Nephron progenitor cell (in vitro differentiated cells): ENCODE data around the gene KIF25.

Experiments
- DNase-seq: peaks from one replicate; pipeline ENCODE4 v3.0.0; 2021
- H3K27ac Mint-ChIP-seq: 2 replicates; pipeline ENCODE4 v1.8.0; 2021; ENCODE audit warnings: mild to moderate bottlenecking, moderate library complexity, mixed read lengths
- H3K27me3 Mint-ChIP-seq: 2 replicates; pipeline ENCODE4 v1.8.0; 2021; ENCODE audit warnings: mild to moderate bottlenecking, low read depth, mixed read lengths; ENCODE audit not compliant: poor library complexity
- H3K36me3 Mint-ChIP-seq: 2 replicates; pipeline ENCODE4 v1.8.0; 2021; ENCODE audit warnings: low read depth, mixed read lengths
- H3K4me1 Mint-ChIP-seq: 2 replicates; pipeline ENCODE4 v1.8.0; 2021; ENCODE audit warnings: mixed read lengths
- H3K4me3 Mint-ChIP-seq: 2 replicates; pipeline ENCODE4 v1.8.0; 2021; ENCODE audit warnings: mild to moderate bottlenecking, moderate library complexity, mixed read lengths
- H3K9me3 Mint-ChIP-seq: 2 replicates; pipeline ENCODE4 v1.8.0; 2021; ENCODE audit warnings: mild to moderate bottlenecking, moderate library complexity, mixed read lengths
- TF ChIP-seq, protein P1 (sequence below): fragments of 200-600 bp; sonication (generic); IDR thresholded peaks from 2 replicates; pipeline ENCODE4 v1.5.0; 2021; ENCODE audit warnings: antibody characterized with exemption

KIF25 gene

DNA sequence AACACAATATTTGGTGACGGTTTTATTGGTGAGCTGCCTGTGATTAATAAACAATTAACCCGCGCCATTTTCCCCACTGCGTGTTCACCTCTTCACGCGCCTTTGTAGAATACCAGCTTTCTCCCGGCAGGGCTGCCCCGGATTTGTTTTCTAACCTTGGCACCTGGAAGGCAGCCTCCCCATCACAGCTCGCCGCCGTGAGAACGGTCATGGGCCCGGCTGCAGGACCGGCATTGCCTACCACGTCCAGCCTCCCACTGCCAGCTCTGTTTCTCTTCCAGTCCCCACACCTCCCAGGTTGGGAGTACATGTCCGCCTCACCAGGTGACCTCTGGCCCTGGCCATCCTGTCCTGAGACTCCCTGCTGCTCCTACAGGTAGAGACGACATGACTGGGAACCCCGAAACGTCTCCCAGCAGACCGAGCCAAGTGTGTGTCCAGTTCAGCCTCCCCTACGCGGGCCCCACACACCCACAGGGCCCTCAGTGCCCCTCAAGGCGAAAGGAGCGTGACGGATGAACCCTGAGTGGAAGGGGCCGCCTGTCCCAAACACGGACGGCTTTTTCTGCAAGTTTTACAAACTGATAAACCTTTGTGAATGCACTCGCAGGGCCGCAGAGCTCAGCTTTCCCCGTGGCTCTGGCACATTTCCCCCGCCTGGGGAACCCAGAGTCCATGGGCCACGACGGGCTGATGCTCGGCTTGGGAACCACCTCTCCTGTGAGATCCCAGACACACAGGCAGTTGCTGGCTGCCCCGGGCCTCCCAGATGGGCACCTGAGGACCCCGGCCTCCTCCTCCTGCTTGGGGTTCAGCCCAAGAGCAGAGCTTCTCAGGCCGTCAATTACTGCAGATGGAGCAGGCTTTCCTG, 55.9 kb downstream of the KIF25 start:
- Mint-ChIP-seq H3K36me3 (no peaks in the 10 kb centered on the region), H3K4me3 (no peak overlapping the region), H3K9me3 (no peaks in the 10 kb centered on the region), H3K27ac (no peak overlapping the region), H3K27me3 (peaks cover 9% of the 10 kb centered on the region), H3K4me1 (peaks cover 37% of the 10 kb centered on the region)
- DNase-seq: no peak
- TF ChIP-seq, protein P1, sequence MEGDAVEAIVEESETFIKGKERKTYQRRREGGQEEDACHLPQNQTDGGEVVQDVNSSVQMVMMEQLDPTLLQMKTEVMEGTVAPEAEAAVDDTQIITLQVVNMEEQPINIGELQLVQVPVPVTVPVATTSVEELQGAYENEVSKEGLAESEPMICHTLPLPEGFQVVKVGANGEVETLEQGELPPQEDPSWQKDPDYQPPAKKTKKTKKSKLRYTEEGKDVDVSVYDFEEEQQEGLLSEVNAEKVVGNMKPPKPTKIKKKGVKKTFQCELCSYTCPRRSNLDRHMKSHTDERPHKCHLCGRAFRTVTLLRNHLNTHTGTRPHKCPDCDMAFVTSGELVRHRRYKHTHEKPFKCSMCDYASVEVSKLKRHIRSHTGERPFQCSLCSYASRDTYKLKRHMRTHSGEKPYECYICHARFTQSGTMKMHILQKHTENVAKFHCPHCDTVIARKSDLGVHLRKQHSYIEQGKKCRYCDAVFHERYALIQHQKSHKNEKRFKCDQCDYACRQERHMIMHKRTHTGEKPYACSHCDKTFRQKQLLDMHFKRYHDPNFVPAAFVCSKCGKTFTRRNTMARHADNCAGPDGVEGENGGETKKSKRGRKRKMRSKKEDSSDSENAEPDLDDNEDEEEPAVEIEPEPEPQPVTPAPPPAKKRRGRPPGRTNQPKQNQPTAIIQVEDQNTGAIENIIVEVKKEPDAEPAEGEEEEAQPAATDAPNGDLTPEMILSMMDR: no peak

DNA sequence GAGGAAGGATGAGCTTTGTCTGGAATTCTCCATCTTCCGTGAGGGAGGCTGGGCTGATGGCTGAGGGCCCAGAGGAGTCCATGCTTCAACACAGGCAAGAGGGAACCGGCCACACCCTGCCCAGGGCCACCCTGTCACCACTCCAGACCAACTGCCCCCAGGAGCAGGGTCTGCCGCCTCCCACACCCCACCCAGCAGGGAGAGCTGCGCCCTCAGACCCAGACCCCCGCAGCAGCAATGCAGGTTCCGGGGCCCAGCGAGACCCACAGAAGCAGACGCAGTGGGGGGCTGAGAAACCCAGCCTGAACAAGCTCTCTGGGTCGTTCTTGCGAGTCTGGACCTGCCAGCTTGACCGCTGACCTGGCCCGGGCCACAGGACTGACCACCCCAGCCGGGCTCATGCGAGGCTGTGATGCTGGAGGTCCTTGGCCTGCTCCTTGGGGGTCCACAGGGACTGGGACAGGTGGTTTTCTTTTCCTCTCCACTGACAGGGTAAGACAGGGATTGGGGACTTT, 56.5 kb downstream of the KIF25 start:
- Mint-ChIP-seq H3K4me3 (no peak overlapping the region), H3K27me3 (peaks cover 9% of the 10 kb centered on the region), H3K36me3 (no peaks in the 10 kb centered on the region), H3K9me3 (no peaks in the 10 kb centered on the region), H3K4me1 (peaks cover 38% of the 10 kb centered on the region), H3K27ac (no peak overlapping the region)
- TF ChIP-seq, protein P1: no peak
- DNase-seq: no peak

DNA sequence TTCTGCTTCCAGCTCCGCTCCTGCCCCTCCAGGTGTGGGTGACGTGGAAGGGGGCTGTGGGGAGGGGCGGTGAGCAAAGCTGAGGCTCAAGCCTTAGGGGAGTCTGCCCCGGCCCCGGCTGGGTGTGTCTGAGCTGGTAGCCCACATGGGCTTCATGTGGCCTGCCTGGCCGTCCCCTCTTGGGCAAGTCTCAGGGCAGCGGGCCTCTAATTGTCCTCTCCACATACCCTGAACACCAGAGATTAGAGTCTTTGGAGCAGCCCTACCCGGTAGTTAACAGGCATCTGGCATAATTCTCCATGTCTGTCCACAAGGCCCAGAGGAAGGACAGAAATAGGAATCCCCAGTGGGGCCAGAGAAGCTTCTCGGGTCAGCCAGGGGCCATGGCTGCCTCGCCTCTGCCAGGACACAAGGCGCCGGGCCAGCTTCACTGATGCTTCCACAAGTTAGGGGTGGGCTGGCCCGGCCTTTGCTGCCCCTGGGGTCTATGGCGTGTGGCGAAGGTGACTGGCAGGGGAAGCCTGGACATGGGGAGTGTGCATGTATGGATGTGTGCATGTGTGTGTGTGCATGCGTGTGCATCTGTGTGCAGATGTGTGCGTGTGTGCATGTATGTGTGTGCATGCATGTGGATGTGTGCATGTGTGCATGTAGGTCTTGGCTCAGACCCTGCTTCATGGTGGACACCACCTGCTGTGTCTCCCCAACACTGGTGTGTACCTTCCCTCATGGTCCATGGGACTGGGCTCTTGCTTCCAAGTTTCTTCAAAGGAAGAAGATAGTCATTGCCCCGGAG, 57.5 kb downstream of the KIF25 start:
- Mint-ChIP-seq H3K9me3 (no peaks in the 10 kb centered on the region), H3K27me3 (peaks cover 9% of the 10 kb centered on the region), H3K27ac (no peak overlapping the region), H3K4me3 (no peak overlapping the region), H3K4me1 (peaks cover 29% of the 10 kb centered on the region), H3K36me3 (no peaks in the 10 kb centered on the region)
- TF ChIP-seq, protein P1: no peak
- DNase-seq: no peak

DNA sequence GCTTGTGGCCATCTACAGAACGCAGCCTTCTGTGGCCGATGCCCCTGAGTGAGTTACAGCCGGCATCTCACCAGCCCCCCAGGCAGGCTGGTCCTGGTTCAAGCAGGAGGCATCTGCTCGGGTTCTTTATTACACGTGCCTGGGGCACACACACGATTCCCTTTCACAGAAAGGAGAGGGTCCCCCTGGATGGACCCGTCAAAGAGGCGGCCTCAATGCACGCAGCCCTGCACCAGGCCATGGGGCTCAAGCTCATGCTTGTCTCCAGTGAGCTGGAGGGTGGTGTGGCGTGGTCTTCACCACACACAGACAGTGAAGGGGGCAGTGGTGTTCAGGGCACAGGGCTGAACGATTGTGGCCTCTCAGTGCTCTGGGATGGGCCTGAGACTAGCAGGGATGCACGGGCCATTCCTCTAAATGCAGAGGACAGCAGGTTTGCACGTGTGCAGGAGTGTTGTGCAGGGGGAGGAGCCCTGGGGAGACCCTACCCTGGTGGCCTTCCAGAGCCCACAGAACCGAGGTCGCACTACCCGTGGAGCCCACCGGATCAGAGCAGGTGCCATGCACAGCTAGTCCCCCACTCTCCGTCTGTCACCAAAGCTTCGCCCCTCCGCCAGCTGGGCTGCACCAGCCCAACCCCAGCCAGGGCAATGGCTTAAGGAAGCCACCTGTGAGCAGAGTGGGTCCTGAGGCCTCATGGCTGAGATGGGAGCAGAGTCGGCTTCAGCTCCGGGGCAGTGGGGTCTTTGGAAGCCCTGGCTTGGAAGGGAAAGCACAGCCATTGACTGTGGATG, 58.4 kb downstream of the KIF25 start:
- Mint-ChIP-seq H3K4me1 (peaks cover 25% of the 10 kb centered on the region), H3K27me3 (peaks cover 9% of the 10 kb centered on the region), H3K36me3 (no peaks in the 10 kb centered on the region), H3K27ac (no peak overlapping the region), H3K9me3 (no peaks in the 10 kb centered on the region), H3K4me3 (no peak overlapping the region)
- TF ChIP-seq, protein P1: no peak
- no peak for DNase-seq

DNA sequence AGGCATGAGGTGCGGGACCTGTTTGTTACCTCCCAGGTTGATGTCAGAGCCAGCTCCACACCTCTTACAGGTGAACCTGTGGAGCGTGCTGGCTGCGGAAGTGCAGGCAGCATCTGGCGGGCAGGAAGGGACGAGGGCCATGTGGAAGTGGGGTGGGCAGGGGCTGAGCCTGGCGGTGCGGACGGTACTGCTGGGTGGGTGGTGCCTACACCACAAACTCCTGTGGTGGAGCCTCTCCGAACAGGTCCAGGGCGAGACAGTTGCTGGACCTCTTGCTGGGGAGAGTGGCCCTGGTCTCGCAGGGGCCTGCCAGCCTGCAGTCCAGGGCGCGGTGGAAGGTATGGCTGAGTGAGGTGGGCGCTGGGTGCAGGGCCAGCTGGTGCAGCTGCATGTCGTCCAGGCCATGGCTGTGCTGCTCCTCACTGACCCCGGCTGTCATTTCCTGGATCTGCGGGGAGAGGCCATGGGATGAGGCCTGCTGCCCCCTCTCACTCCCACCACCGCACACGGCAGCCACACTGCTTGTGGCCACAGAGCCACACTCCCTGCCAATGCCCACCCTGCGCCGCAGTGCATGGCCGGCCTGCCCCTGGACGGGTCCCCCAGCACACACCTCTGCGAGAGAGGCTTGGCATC, 59.5 kb downstream of the KIF25 start:
- DNase-seq: no peak
- H3K27ac Mint-ChIP-seq: no peak overlapping the region

More for the DNA sequence above, 59.5 kb downstream of the KIF25 start:
- TF ChIP-seq, protein P1: no peak
- H3K4me1 Mint-ChIP-seq: peaks cover 23% of the 10 kb centered on the region
- no peaks in the 10 kb centered on the region for H3K36me3 Mint-ChIP-seq
- H3K27me3 Mint-ChIP-seq: peaks cover 9% of the 10 kb centered on the region
- no peaks in the 10 kb centered on the region for H3K9me3 Mint-ChIP-seq
- H3K4me3 Mint-ChIP-seq: no peak overlapping the region
